Prostate gland (tissue), 2 donors: ENCODE data around the gene TAF8. TPM values are rescaled to one million over a fixed set of nuclear protein-coding genes. Genes with fewer than 3 reads are reported as not detected.

Experiments used
- DNase-seq: peaks from one replicate; pipeline ENCODE4 v3.0.0-alpha.2; 2019; ENCODE audit warnings: low spot score
- H3K27ac ChIP-seq, 2 donors: fragments of 200-600 bp; sonication (generic); 2 replicates each; pipeline ENCODE4 v1.5.1; 2017 to 2019
- H3K27me3 ChIP-seq: fragments of 200-600 bp; sonication (generic); replicated peaks from 2 replicates; pipeline ENCODE4 v1.5.1; 2019; ENCODE audit not compliant: insufficient read depth
- H3K36me3 ChIP-seq, 2 donors: fragments of 200-600 bp; sonication (generic); 1 replicate in 1 of 2; 2 replicates in 1 of 2; pipeline versions ENCODE4 v1.5.1 to v1.8.1; 2017 to 2019
- H3K4me1 ChIP-seq: fragments of 200-600 bp; sonication (generic); replicated peaks from 2 replicates; pipeline ENCODE4 v1.5.1; 2019
- H3K4me3 ChIP-seq, 2 donors: fragments of 200-600 bp; sonication (generic); 2 replicates each; pipeline ENCODE4 v1.5.1; 2017 to 2019
- H3K9me3 ChIP-seq: fragments of 200-600 bp; sonication (generic); 2 replicates; pipeline ENCODE4 v1.5.1; 2017
- POLR2A ChIP-seq: fragments of 450-650 bp; IDR thresholded peaks from one replicate; pipeline ENCODE4 v1.6.1; 2016; ENCODE audit warnings: antibody characterized with exemption, mild to moderate bottlenecking
- POLR2AphosphoS5 ChIP-seq: sonication (generic); formaldehyde crosslinking; IDR thresholded peaks from one replicate; pipeline ENCODE4 v1.6.1; 2017; ENCODE audit warnings: antibody characterized with exemption
- WGBS: methylation state at CpG from one replicate; pipeline ENCODE4 v1.1.5; 2018; 5-methylcytosine and 5-hydroxymethylcytosine counted together
- intact Hi-C: fragments of 100-400 bp; cut with DNase I; formaldehyde crosslinking; loops from one replicate; pipeline ENCODE4 v1.14.2; 2022
- total RNA-seq, 2 donors: library from RNA; depleted of rRNA; stranded (reverse); fragments of >200 nt; gene quantifications; one replicate each; pipeline ENCODE4 v1.1.0, GENCODE V29; 2016
- TF ChIP-seq, protein P1 (sequence below), 4 experiments: fragments of 200-600 bp in 2 of 4; fragments of 450-650 bp in 2 of 4; sonication (generic) in 2 of 4; IDR thresholded peaks; 1 replicate in 3 of 4; 2 replicates in 1 of 4; pipeline ENCODE4 v1.5.1; 2016 to 2019; ENCODE audit warnings: antibody characterized with exemption in 4 of 4, mild to moderate bottlenecking in 2 of 4, moderate library complexity in 2 of 4

Gene TAF8
- total RNA-seq, 2 donors from 2014 or later, result 35.4 to 42.5 TPM

DNA sequence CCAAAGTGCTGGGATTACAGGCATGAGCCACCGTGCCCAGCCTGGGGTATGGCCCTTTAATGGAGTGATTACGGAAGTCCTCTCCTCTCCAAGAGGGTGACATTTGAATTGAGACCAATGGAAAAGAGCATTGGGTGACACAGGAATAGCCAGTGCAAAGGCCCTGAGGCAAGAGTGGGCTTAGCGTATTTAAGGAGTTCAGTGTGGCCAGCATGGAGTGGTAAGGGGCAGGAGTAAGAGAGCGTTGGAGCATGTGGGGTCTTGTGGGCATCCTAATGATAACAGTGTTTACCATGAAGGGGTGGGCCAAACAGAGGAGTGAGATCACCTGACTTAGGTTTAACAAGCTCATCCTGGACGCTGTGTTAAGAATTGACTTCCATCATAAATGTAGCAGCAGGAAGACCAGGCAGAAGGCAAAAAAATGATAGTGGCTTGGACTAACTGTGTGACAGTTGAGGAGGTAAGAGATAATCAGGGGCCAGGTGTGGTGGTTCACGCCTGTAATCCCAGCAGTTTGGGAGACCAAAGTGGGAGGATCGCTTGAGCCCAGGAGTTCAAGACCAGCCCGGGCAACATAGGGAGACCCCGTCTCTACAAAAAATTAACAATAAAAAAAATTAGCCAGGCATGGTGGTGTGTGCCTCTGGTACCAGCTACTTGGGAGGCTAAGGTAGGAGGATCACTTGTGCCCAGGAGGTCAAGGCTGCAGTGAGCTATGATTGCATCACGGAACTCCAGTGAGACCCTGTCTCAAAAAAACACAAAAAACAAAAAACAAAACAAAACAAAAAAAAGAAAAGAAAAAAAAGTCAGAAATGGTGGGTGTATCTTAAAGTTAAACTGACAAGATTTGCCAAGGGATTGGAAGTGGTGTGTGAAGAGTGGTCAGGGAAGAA lies 40.7 kb downstream of the TAF8 start:
- Histone ChIP-seq H3K4me1 (no peaks in the 10 kb centered on the region), H3K27me3 (no peaks in the 10 kb centered on the region), H3K36me3 (no peaks in the 10 kb centered on the region), H3K4me3 (no peak overlapping the region), H3K27ac (no peak overlapping the region), H3K9me3 (no peaks in the 10 kb centered on the region)
- no peak for DNase-seq
- WGBS, result 85% methylated on average over 10 of the region's 10 CpGs
- intact Hi-C loops, result no loop called here
- TF ChIP-seq POLR2AphosphoS5 (no peak), POLR2A (no peak)
- TF ChIP-seq, protein P1, sequence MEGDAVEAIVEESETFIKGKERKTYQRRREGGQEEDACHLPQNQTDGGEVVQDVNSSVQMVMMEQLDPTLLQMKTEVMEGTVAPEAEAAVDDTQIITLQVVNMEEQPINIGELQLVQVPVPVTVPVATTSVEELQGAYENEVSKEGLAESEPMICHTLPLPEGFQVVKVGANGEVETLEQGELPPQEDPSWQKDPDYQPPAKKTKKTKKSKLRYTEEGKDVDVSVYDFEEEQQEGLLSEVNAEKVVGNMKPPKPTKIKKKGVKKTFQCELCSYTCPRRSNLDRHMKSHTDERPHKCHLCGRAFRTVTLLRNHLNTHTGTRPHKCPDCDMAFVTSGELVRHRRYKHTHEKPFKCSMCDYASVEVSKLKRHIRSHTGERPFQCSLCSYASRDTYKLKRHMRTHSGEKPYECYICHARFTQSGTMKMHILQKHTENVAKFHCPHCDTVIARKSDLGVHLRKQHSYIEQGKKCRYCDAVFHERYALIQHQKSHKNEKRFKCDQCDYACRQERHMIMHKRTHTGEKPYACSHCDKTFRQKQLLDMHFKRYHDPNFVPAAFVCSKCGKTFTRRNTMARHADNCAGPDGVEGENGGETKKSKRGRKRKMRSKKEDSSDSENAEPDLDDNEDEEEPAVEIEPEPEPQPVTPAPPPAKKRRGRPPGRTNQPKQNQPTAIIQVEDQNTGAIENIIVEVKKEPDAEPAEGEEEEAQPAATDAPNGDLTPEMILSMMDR (IDR thresholded peaks at IDR 0.05), result no peak

DNA sequence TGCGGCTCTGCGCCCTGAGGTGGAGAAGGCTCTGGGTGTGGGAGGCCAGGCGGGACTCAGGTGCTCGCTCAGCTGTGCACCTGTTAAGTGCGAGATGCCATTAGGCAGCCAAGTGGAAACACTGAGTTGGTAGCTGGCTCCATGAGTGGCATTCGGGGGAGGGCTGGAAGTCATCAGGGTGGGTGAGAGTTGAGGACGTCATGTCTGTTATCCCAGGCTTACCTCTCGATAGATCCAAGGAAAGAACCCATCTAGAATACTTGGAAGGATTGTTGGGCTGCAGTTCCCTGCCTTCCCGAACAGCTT lies 41.3 kb downstream of the TAF8 start:
- no peak overlapping the region for H3K27ac ChIP-seq
- no peak for DNase-seq
- H3K9me3 ChIP-seq, result no peaks in the 10 kb centered on the region
- H3K36me3 ChIP-seq, result no peaks in the 10 kb centered on the region
- H3K27me3 ChIP-seq, result no peaks in the 10 kb centered on the region
- WGBS, result 68% methylated on average over 9 of the region's 9 CpGs
- H3K4me3 ChIP-seq, result no peak overlapping the region
- TF ChIP-seq POLR2A (no peak), POLR2AphosphoS5 (no peak)
- TF ChIP-seq, protein P1 (IDR thresholded peaks at IDR 0.05), result no peak
- H3K4me1 ChIP-seq, result no peaks in the 10 kb centered on the region
- intact Hi-C loops, result no loop called here

DNA sequence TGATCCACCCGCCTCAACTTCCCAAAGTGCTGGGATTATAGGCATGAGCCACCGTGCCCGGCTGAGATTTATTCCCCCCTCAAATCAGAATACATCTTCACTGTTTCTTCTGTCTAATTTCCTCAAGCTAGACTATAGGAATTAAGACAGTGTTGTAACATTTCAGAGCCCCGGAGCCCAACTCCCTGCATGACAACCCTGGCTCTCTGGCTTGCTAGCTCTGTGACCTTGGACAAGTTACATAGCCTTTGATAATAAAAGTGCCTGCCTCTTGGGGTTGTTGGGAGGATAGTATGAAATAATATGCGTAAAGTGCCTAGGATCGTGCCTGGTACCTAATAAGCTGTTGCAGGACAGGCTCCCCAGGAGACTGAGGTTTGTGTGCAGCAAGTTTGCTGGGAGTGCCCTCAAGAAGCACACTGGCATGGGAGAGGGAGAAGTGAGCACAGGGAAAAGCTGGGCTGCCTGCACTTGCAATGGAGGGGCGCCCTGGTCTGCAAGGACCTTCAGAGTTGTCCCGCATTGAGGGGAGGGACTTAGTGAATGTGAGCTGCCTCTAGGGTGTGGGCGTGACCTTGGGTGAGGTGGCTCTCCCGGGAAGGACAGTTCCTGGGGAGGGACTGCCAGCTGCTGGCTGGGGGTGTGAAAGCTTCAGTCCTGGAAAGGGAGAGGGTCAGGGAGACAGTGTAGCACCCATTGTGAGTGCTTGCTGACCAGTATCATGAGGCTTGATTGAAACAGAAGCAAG lies 43.4 kb downstream of the TAF8 start:
- 69% methylated on average over 10 of the region's 10 CpGs for WGBS
- no peak overlapping the region for H3K4me3 ChIP-seq
- H3K27me3 ChIP-seq, result no peaks in the 10 kb centered on the region
- no peak for DNase-seq
- intact Hi-C loops, result no loop called here
- TF ChIP-seq POLR2A (no peak), POLR2AphosphoS5 (no peak)
- TF ChIP-seq, protein P1 (IDR thresholded peaks at IDR 0.05), result no peak
- H3K27ac ChIP-seq, result no peak overlapping the region
- no peaks in the 10 kb centered on the region for H3K36me3 ChIP-seq
- H3K4me1 ChIP-seq, result no peaks in the 10 kb centered on the region
- H3K9me3 ChIP-seq, result no peaks in the 10 kb centered on the region

DNA sequence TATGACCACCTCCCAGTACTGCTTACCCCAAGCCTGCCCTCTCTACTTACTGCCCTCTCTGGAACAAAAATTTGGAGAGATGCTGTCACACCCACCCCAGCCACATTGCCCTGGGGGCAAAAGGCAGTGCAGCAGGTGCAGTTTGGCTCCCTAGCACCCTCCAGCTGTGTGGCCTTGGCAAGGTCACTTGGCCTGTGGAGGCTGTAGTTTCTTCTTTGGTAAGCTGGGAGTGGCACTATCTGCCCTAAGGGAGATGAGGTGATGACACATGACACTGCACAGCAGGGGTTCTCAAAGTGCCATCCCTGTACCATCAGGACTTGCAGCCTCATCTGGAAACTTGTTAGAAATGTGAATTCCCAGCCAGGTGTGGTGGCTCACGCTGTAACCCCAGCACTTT lies 44.8 kb downstream of the TAF8 start:
- 92% methylated on average over 1 of the region's 1 CpG for WGBS
- Histone ChIP-seq H3K9me3 (no peaks in the 10 kb centered on the region), H3K4me3 (no peak overlapping the region), H3K27me3 (no peaks in the 10 kb centered on the region), H3K36me3 (no peaks in the 10 kb centered on the region), H3K27ac (no peak overlapping the region), H3K4me1 (no peaks in the 10 kb centered on the region)
- intact Hi-C loops, result no loop called here
- no peak for DNase-seq
- TF ChIP-seq POLR2A, result no peak
- no peak for TF ChIP-seq POLR2AphosphoS5

DNA sequence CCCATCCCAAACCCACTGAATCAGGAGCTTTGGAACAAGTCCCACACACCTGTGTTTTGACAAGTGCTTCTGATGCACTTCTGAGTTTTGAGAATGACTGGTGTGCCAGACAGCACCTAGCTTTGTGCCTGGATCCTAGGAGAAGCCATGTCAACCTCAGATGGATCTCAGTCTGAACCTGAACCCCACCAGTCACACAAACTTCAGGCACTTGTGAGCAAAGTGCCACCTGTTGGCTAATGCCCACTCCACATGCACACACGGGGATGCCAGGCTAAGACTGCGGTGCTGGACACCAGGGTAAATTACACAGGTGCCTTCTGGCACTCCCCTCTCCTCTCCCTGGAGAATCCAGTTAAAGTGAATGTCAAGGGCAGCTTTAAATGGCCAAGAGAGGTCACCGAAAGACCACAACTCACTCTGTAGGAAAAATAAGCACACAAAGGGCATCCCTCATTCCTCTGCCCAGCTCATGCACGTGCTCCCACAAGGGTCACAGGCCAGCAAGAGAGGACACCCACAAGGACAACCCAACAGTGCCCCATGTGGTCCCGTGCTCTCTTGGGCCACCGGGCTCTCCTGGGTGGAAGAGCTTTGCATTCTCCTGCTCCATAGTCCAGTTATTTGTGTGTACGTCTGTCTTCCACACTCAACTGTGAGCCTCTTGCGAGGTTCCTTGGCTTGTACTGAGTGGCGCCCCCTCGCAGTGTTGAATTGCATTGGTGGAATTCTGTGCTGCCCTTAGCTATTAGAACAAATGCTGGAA lies 45.6 kb downstream of the TAF8 start:
- DNase-seq, result no peak
- intact Hi-C loops, result no loop called here
- WGBS, result 78% methylated on average over 10 of the region's 10 CpGs
- H3K27me3 ChIP-seq, result no peaks in the 10 kb centered on the region
- no peaks in the 10 kb centered on the region for H3K36me3 ChIP-seq
- no peaks in the 10 kb centered on the region for H3K4me1 ChIP-seq
- H3K27ac ChIP-seq, result no peak overlapping the region
- H3K4me3 ChIP-seq, result no peak overlapping the region
- no peaks in the 10 kb centered on the region for H3K9me3 ChIP-seq
- TF ChIP-seq, protein P1 (IDR thresholded peaks at IDR 0.05), result no peak
- TF ChIP-seq POLR2AphosphoS5 (no peak), POLR2A (no peak)
